ENCODE results near the gene PHF11.

DNA sequence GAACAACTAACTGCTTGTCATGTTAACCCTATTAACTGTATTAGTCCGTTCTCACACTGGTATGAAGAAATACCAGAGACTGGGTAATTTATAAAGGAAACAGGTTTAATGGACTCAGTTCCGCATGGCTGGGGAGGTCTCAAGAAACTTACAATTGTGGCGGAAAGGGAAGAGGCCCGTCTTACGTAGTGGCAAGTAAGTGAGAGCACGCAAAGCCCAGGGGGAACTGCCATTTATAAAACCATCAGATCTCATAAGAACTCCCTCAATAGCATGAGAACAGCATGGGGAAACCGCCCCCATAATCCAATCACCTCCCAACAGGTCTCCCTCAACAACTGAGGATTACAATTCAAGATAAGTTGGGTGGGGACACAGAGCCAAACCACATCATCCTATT is 34.7 kb downstream of the PHF11 start:
- TF ChIP-seq CTCF (conservative IDR thresholded peaks at IDR 0.05; ENCODE audit: low read length), result no peak
- no peak for TF ChIP-seq EZH2phosphoT487 (IDR thresholded peaks at IDR 0.05; ENCODE audit: borderline replicate concordance, low read depth, low read length)

Data from OCI-LY7 (cell line).